ENCODE data around the gene RBBP6. TPM values are rescaled to one million over a fixed set of nuclear protein-coding genes. Genes with fewer than 3 reads are reported as not detected.
"Not testable (repeated sequence)": the region's sequence is repeated elsewhere in the genome, so short reads cannot be mapped to it uniquely, and the experiment has no call there.

The RBBP6 gene
- total RNA-seq, 2 donors from 2014 or later = 31.1 to 63.0 TPM

- peaks cover 21 to 36% of the 10 kb centered on the region in 2 donors for H3K36me3 ChIP-seq (replicated peaks in 1 of 2; ENCODE audit: insufficient read depth in 1 of 2, low read depth in 2 of 2)
- H3K27me3 ChIP-seq = no peaks in the 10 kb centered on the region
- H3K27ac ChIP-seq = no peak overlapping the region
- H3K4me3 ChIP-seq = no peak overlapping the region
- TF ChIP-seq POLR2A (IDR thresholded peaks at IDR 0.05) (no peak), CTCF (IDR thresholded peaks at IDR 0.05) (no peak)
- 94 to 97% methylated on average over 2 of the region's 2 CpGs for WGBS, 2 donors
- H3K4me1 ChIP-seq = no peaks in the 10 kb centered on the region
- intact Hi-C loops (cut with DNase I) = no loop called here
- ATAC-seq (no peak), DNase-seq (no peak)
- H3K9me3 ChIP-seq = no peaks in the 10 kb centered on the region
Measured at GRCh38 chr16:24572069-24572468, 32.7 kb downstream of the RBBP6 start.

- TF ChIP-seq POLR2A (IDR thresholded peaks at IDR 0.05) = no peak
- no peak for TF ChIP-seq CTCF (IDR thresholded peaks at IDR 0.05)
- 98 to 99% methylated on average over 6 of the region's 6 CpGs for WGBS, 2 donors
- H3K4me1 ChIP-seq = no peaks in the 10 kb centered on the region
- H3K27ac ChIP-seq = no peak overlapping the region
- no peaks in the 10 kb centered on the region for H3K9me3 ChIP-seq
- ATAC-seq = no peak
- intact Hi-C loops (cut with DNase I) = no loop called here
- DNase-seq = no peak
- H3K36me3 ChIP-seq (replicated peaks in 1 of 2; ENCODE audit: insufficient read depth in 1 of 2, low read depth in 2 of 2) = peaks cover 16 to 25% of the 10 kb centered on the region in 2 donors
- no peaks in the 10 kb centered on the region for H3K27me3 ChIP-seq
- H3K4me3 ChIP-seq = no peak overlapping the region
Measured at GRCh38 chr16:24573141-24573540, 33.8 kb downstream of the RBBP6 start.

GRCh38 chr16:24574515-24575485 lies 35.4 kb downstream of the RBBP6 start:
- H3K36me3 ChIP-seq (replicated peaks in 1 of 2; ENCODE audit: insufficient read depth in 1 of 2, low read depth in 2 of 2); intact Hi-C loops (cut with DNase I); H3K4me1 ChIP-seq; DNase-seq; ATAC-seq; H3K9me3 ChIP-seq; H3K27me3 ChIP-seq; H3K4me3 ChIP-seq; H3K27ac ChIP-seq: not testable (repeated sequence)
- WGBS, 2 donors = 94 to 98% methylated on average over 36 to 42 of the region's 66 CpGs

- H3K27me3 ChIP-seq; H3K36me3 ChIP-seq (replicated peaks in 1 of 2; ENCODE audit: insufficient read depth in 1 of 2, low read depth in 2 of 2); intact Hi-C loops (cut with DNase I); H3K4me1 ChIP-seq; H3K27ac ChIP-seq; H3K9me3 ChIP-seq; ATAC-seq; H3K4me3 ChIP-seq; DNase-seq: not testable (repeated sequence)
- 89 to 94% methylated on average over 3 to 4 of the region's 4 CpGs for WGBS, 2 donors
Measured at GRCh38 chr16:24575791-24576190, 36.4 kb downstream of the RBBP6 start.

- no peak overlapping the region for H3K27ac ChIP-seq
- H3K36me3 ChIP-seq (replicated peaks in 1 of 2; ENCODE audit: insufficient read depth in 1 of 2, low read depth in 2 of 2) = no peaks in the 10 kb centered on the region
- intact Hi-C loops (cut with DNase I) = no loop called here
- no peak for ATAC-seq
- 89% methylated on average over 11 of the region's 11 CpGs for WGBS, 2 donors
- no peak for DNase-seq
- H3K9me3 ChIP-seq = no peaks in the 10 kb centered on the region
- no peaks in the 10 kb centered on the region for H3K27me3 ChIP-seq
- TF ChIP-seq CTCF (IDR thresholded peaks at IDR 0.05) (no peak), POLR2A (IDR thresholded peaks at IDR 0.05) (no peak)
- H3K4me3 ChIP-seq = no peak overlapping the region
- no peaks in the 10 kb centered on the region for H3K4me1 ChIP-seq
Measured at GRCh38 chr16:24577167-24577566, 37.8 kb downstream of the RBBP6 start.
